Left ventricle myocardium inferior (tissue), 1 donor: ENCODE results near the gene CABLES2. TPM values are rescaled to one million over a fixed set of nuclear protein-coding genes. Genes with fewer than 3 reads are reported as not detected.

Source experiments
- DNase-seq: peaks from one replicate; pipeline ENCODE4 v3.0.0-alpha.2; 2020
- H3K27ac ChIP-seq: fragments of 200-600 bp; replicated peaks from 2 replicates; pipeline ENCODE4 v1.8.0; 2021
- H3K27me3 ChIP-seq: fragments of 200-600 bp; 2 replicates; pipeline ENCODE4 v1.8.0; 2021; ENCODE audit warnings: low read depth
- H3K36me3 ChIP-seq: fragments of 200-600 bp; 2 replicates; pipeline ENCODE4 v1.8.0; 2021
- H3K4me1 ChIP-seq: fragments of 200-600 bp; 2 replicates; pipeline ENCODE4 v1.8.0; 2021
- H3K4me3 ChIP-seq: fragments of 200-600 bp; 2 replicates; pipeline ENCODE4 v1.8.0; 2021; ENCODE audit warnings: mild to moderate bottlenecking, moderate library complexity
- H3K9me3 ChIP-seq: fragments of 200-600 bp; replicated peaks from 2 replicates; pipeline ENCODE4 v1.8.0; 2021
- intact Hi-C: fragments of 100-400 bp; cut with micrococcal nuclease; formaldehyde crosslinking; loops from one replicate; pipeline ENCODE4 v1.11.0; 2022
- total RNA-seq: library from RNA; stranded (reverse); fragmentation: NEBNext Ultra II Directional; extraction: Animal tissue kit (Norgen Biotek cat#: 25700); gene quantifications from one replicate; pipeline ENCODE4 v1.2.1, GENCODE V29; 2021
- TF ChIP-seq, protein P1 (sequence below): fragments of 200-600 bp; IDR thresholded peaks from 2 replicates; pipeline ENCODE4 v1.8.0; 2021; ENCODE audit warnings: antibody characterized with exemption, mild to moderate bottlenecking, borderline replicate concordance
- donor health status: DM: no; HTN: yes; CAD: no; lungs with severe emphysema.

The CABLES2 gene
- total RNA-seq, 1 donor from 2014 or later: 12.0 TPM

DNA sequence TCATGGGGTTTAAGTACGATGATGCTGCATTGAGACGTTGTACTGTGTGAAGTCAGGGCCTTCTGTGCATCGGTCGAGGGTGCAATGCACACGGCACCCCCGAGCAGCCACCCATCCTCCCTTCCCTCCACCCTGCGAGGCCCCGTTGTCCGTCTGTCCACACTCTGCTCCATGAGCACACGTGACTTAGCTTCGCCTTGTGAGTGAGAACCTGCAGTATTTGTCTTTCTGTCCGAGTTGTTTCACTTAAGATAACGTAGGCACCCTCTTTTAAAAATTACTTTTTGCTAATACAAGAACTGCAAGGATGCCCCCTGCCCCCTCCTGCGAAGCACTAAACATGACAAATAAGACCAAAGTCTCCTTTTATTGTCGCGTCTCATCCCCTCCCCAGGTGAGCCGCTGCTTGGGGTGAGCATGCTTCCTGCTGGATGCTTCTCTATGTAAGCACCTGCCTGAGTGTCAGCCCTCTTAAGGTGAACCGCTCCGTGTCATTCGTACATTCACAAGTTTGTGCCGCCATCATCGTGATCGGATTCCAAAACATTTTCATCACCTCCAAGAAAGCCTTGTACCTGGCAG, 23.9 kb upstream of the CABLES2 start:
- no peak overlapping the region for H3K27ac ChIP-seq
- TF ChIP-seq, protein P1, sequence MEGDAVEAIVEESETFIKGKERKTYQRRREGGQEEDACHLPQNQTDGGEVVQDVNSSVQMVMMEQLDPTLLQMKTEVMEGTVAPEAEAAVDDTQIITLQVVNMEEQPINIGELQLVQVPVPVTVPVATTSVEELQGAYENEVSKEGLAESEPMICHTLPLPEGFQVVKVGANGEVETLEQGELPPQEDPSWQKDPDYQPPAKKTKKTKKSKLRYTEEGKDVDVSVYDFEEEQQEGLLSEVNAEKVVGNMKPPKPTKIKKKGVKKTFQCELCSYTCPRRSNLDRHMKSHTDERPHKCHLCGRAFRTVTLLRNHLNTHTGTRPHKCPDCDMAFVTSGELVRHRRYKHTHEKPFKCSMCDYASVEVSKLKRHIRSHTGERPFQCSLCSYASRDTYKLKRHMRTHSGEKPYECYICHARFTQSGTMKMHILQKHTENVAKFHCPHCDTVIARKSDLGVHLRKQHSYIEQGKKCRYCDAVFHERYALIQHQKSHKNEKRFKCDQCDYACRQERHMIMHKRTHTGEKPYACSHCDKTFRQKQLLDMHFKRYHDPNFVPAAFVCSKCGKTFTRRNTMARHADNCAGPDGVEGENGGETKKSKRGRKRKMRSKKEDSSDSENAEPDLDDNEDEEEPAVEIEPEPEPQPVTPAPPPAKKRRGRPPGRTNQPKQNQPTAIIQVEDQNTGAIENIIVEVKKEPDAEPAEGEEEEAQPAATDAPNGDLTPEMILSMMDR: no peak
- intact Hi-C loops: no loop called here
- H3K36me3 ChIP-seq: no peaks in the 10 kb centered on the region
- peaks cover 48% of the 10 kb centered on the region for H3K27me3 ChIP-seq
- no peak for DNase-seq
- H3K9me3 ChIP-seq: no peaks in the 10 kb centered on the region
- no peak overlapping the region for H3K4me3 ChIP-seq
- H3K4me1 ChIP-seq: peaks cover 21% of the 10 kb centered on the region

DNA sequence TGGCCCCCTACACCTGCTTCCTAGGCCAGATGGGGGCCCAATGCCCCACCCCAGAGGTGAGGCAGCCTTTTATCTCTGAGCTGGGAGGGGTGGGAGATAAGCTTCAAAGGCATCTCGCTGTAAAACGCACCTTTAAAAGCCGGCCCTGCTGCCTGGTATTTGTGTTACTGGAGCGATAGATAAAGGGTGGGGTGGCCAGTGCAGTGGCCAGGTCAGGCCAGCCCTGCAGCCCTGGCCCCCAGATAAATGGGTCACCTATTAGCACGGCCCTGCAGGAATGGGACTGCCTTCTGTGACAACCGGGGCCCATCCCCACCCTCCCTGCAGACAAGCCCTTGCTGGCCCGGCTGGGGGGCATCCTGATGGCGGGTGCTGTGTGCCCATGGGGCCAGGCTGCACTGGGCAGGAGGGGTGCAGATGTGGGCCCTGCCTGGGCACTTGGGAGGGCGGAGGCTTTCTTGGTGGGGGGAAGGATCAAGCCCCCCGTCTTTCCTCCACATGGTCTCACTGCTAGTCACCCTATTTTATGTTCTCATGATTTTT, 23.3 kb upstream of the CABLES2 start:
- no peak overlapping the region for H3K4me3 ChIP-seq
- no peaks in the 10 kb centered on the region for H3K36me3 ChIP-seq
- H3K27ac ChIP-seq: no peak overlapping the region
- peaks cover 20% of the 10 kb centered on the region for H3K4me1 ChIP-seq
- DNase-seq: no peak
- H3K27me3 ChIP-seq: peaks cover 51% of the 10 kb centered on the region
- TF ChIP-seq, protein P1: no peak
- no peaks in the 10 kb centered on the region for H3K9me3 ChIP-seq
- intact Hi-C loops: no loop called here

DNA sequence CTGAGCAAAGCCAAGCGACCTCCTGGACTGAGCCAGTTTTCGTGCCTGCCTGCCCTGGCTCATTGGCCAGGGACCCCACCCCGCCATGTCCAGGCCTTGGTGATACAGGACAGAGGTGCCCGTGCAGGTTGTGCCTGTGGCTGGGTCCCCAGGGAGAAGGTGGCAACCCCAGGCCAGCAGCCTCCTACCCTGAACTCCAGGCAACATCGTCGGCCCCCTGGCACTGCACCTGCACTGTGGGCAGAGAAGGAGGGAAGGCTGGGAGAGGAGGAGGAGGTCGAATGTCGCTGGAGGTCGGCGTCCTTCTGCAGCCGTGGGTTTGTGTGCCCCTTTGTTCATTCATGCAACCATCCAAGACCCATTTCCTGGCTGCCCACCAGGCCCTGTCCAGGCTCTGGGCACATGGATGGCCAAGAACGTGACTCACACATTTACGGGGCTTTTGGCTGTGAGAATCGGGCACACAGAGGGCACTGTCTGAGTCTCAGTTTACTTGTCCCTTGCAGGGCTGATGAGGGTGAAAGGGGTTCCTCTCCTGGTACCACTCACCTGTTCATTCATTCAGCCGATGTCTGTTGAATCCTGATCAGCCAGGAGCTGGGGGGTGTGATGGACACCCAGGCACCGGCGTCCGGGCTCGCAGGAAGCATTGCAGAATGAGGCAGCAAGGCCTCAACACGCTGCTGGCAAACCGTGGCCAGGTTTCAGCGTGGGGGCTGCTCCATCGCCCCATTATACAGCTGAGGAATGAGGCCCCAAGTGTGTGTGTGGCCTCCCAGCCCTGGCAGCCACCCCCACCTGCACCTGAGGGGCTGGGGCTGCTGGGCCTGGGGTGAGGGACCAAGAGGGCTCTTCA, 22.6 kb upstream of the CABLES2 start:
- Histone ChIP-seq H3K36me3 (no peaks in the 10 kb centered on the region), H3K4me3 (no peak overlapping the region), H3K4me1 (peaks cover 15% of the 10 kb centered on the region), H3K27me3 (peaks cover 53% of the 10 kb centered on the region), H3K9me3 (no peaks in the 10 kb centered on the region), H3K27ac (no peak overlapping the region)
- TF ChIP-seq, protein P1: no peak
- no peak for DNase-seq
- intact Hi-C loops: no loop called here

DNA sequence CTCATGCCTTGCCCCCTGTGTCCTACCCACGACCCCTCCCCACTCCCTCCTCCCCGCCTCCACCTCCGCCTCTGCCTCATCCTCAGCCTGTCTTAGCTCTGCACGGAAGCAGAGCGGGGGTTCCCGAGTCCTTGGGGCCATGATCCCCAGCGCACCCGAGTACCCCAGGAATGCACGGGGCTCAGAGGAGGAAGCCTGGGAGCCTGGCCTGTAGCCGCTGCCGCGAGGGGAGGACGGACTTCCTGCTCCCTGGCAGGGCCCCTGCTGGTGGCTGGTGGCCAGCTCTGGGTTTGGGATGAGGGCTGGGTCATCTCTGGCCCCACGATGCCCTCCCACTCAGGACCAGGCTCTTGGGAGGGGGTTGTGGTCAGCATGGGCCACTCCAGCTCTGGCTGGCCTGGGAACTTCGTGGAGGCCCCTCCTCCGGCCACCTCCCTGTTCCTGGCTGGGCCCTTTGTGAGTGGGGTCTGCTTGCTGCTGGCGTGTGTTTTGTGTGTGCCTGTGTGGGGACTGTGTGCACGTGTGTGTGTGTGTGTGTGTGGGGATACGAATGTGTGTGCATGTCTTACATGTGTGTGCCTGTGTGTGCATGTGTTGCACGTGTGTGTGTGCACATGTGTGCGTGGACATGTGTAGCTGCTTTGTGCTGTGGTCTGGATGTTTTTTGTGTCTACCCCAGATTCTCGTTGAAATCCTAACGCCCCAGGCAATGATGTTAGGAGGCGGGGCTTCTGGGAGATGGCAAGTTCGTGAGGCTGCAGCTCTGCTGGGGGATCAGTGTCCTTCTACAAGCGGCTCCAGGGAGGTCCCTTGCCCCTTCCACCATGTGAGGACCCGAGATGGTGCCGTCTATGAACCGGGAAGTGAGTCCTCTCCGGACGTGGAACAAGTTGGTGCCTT, 21.6 kb upstream of the CABLES2 start:
- intact Hi-C loops: no loop called here
- no peak for DNase-seq
- Histone ChIP-seq H3K27me3 (peaks cover 62% of the 10 kb centered on the region), H3K4me3 (no peak overlapping the region), H3K27ac (no peak overlapping the region), H3K36me3 (no peaks in the 10 kb centered on the region), H3K9me3 (no peaks in the 10 kb centered on the region), H3K4me1 (peaks cover 5% of the 10 kb centered on the region)
- TF ChIP-seq, protein P1: no peak

DNA sequence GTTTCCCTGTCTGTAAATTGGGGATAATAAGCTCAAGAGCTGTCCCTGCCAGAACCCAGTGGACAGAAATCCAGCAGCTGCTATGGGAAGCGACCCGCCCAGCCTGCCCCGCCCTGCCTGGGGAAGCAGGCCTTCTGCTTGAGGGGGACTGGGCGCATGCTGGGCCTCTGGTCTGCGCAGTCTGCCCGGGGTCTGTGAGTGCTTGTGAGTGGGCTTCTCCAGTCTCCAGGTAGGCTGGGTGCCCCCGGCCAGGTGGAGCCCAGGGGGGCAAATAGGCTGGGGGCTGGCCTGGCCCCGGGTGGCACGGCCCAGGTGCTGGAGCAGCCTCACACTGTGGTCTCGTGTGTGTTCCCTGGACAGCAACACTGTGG, 20.9 kb upstream of the CABLES2 start:
- no peak overlapping the region for H3K4me3 ChIP-seq
- H3K9me3 ChIP-seq: no peaks in the 10 kb centered on the region
- no peak overlapping the region for H3K27ac ChIP-seq
- no peak for DNase-seq
- no peaks in the 10 kb centered on the region for H3K36me3 ChIP-seq
- intact Hi-C loops: no loop called here
- H3K27me3 ChIP-seq: peaks cover 68% of the 10 kb centered on the region
- TF ChIP-seq, protein P1: no peak
- H3K4me1 ChIP-seq: no peaks in the 10 kb centered on the region
